GM04504 (cell line): ENCODE measurements around the gene MLEC.

Experiments
- DNase-seq: peaks from one replicate; pipeline ENCODE4 v3.0.0-alpha.2; 2012; ENCODE audit warnings: low read depth

Gene MLEC

DNA sequence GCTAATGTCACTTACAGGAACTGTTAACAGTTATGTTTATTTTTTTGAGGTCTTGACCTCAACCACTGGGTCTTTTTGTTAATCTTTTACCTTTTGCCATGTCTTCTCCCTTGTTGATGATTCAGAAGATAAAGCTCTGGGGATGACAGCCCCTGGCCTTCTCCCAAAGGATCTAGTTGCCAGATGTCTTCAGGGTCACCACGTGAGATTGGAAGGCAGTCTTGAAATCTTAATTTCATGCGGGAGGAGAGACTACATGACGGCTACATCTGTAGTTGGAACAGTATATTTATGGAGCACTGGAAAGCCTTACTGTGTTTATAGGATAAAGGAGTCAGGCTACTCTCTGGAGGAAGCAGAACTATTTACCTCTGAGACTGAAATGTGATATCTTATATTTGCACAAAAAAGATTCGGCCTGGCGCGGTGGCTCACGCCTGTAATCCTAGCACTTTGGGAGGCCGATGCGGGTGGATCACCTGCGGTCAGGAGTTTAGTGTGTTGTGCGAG, 5.6 kb downstream of the MLEC start:
- no peak for DNase-seq

GRCh38 chr12:120693848-120694247, 6.9 kb downstream of the MLEC start:
- DNase-seq = no peak

DNA sequence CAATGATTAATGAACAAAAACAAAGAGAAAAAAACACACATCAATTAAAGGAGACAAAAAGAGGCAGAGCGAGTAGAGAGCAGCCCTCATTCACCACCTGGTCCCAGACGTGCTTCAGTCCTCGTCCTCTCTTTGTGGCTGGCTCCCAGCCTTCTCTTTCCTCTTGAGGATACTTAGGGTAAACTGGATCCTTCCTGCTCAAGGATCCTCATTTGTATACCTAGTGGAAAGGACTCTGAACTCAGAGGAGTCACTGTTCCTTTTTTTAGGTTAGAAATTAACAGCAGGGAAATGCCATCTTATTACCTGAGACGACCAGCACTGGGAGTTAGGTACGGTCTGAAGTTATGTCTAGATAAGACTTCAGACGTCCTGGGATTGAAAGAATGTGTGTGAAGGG, 9.7 kb downstream of the MLEC start:
- no peak for DNase-seq

DNA sequence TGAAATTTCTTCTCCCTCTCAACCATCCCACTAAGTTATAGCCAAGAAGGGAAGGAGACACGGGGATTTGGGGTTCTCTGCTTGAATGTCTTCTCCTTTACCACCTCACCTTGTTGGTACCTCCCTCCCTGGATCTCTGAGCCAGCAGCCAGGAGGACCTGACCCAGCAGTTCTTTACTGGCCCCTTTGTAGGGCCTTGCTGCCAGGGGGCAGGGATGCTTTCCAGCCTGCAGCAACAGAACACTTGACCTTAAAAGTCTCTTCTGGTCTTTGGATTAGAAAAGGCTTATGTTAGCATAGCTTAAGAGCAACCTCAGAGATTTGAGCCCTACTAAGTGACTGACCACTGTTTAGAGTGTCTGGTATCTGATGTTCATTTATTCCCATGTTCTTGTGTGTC, 10.4 kb downstream of the MLEC start:
- DNase-seq = no peak

DNA sequence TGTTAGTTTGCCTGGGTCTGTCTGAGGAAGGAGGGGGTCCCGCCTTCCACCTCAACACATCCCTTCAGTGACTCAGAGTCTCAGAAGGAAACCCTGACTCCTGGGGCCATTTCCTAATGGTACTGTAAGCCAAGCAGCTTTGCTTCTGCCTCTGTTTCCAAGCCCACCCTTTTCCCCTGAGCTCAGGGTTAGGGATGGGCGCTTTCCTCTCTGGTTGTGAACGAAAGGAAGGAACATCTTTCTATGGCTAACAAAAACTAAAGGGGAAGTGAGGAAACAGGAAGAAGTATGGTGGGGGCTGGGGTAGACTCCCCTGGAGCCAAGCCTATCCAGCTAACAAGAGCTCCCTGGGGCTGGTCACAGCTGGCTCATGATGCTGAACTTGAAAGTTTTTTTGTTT, 11.7 kb downstream of the MLEC start:
- DNase-seq = no peak

GRCh38 chr12:120699553-120699952, 12.6 kb downstream of the MLEC start:
- no peak for DNase-seq

DNA sequence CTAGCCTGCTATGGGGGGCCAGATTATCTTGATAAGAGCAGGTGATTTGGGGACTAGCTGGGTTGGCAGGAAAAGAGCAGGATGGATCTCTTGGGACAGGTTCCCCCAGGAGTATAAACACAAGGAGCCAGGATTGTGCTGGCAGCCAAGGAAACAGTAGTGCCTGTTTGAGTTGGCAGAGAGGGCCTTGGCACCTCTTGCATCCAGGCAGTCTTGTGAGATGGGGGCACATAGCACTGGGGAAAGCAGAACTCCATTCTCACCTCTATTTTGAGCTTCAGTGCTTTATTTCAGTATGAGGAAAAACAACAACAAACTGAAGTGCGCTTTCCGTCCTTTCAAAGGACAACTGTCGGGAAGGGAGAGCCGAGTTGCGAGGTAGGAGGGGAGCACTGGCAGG, 13.9 kb downstream of the MLEC start:
- no peak for DNase-seq

- DNase-seq = no peak
Observed at GRCh38 chr12:120702637-120703036, 15.7 kb downstream of the MLEC start.

GRCh38 chr12:120703311-120703942, 16.5 kb downstream of the MLEC start:
- DNase-seq = no peak

GRCh38 chr12:120705618-120706017, 18.7 kb downstream of the MLEC start:
- no peak for DNase-seq

- DNase-seq = no peak
Observed at GRCh38 chr12:120706029-120706428, 19.1 kb downstream of the MLEC start.

DNA sequence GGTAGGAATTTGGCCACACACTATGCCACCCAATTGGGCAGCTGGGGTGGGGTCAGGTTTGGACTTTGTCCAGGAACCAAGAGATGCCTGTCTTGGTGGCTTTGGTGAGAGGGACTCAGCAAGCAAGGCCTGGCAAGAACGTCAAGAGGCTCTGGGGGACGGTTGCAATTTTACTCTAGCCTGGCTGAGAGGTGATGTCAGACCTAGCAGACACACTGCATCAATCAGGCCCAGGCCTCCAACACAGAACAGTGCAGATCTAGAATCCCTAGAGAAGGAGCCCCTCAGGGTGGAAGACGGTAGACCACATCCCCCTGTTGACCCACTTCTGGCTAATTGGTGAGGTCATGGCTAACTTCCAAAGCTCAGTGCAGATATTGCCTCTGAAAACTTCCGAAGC, 21.7 kb downstream of the MLEC start:
- no peak for DNase-seq

DNA sequence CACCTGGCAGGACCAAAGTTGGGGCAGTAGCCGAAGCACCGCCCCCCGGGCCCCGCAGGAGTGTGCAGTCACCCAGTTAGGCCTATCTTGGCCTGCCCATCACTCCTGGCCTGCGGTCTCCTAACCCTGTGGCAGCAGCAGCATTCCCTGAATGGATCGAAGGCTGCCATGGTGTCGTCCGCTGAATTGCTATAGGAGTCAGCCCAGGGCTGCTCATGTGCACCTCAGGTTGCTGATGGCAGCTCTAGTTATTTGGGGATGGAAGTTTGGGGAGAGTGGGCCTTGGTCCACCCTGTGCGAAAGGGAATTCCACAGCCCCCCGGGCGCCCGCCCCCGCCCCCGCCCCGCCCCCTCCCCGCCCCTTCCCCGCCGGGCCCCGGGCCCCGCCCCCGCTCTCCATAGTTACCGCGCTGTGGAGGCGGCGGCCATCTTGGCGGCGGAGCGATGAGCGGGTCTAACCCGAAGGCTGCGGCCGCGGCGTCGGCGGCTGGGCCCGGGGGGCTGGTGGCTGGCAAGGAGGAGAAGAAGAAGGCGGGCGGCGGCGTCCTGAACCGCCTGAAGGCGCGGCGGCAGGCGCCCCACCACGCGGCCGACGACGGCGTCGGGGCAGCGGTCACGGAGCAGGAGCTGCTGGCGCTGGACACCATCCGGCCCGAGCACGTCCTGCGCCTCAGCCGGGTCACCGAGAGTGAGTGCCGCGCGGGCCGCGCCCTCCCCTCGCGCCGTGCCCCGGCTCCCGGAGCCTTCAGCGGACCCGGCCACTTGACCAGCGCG, 23.3 kb downstream of the MLEC start, which contains the start of gene UNC119B:
Gene UNC119B, plus strand, starts transcription at position 428 of the 774 bp plus-strand sequence. Its CDS starts 17 bp downstream, at position 445.
- DNase-seq = no peak

GRCh38 chr12:120710805-120711296, 23.9 kb downstream of the MLEC start:
- no peak for DNase-seq

- no peak for DNase-seq
Observed at GRCh38 chr12:120711411-120711810, 24.5 kb downstream of the MLEC start.

DNA sequence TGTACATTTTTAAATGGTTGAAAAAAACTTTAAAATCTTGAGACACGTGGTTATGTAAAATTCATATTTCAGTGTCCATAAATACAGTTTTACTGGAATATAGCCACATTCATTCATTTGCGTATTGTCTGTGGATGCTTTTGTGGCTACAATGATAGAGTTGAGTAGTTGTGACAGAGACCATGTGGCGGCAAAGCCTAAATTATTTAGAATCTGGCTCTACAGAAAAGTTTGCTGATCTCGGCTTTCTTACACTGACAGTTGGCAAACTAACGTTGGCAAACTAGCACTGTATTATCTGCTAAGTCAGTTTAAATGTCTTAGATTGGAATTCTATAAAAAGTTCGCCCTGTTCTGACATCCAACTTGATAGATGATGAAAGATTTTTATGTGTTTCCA, 25.7 kb downstream of the MLEC start:
- DNase-seq = no peak

DNA sequence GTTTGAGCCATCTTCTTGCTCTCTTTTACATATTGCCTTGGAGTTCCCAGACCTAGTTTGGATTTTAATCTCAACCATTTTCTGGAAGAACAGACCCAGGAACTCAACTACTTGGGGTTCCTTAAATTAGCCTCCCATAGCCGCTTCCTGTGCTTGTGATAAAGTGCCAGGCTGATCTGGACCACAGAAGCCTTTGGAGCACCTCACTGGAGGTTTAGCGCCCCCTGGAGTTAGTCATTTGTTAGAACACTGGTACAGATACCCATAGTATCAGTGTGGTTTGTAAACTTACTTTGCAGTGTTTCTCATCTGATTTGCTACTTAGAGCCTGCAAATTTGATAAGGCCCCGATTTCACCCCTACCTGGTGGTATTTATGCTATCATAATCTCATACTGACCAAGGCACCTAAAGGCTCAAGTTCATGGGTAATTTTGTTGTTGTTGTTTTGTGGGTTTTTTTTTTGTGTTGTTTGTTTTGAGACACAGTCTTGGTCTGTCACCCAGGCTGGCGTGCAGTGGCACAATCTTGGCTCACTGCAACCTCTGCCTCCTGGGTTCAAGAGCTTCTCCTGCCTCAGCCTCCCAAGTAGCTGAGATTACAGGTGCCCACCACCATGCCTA, 27.0 kb downstream of the MLEC start:
- DNase-seq = peak; percentile 56

DNA sequence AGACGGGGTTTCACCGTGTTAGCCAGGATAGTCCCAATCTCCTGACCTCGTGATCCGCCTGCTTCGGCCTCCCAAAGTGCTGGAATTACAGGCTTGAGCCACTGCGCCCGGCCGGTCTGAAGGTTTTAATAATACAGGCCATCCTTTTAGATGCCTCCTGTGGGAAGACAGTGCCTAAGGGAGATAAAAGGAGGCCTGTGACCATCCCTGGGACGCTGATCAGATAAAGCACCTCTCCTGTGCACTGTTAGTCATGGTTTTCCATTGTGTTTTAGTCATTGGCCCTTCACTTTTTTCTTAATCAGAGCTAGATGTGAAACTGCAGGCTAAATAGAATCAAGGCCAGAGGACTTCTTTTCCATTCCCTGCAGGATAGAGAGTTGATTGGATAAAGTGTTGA, 31.1 kb downstream of the MLEC start:
- no peak for DNase-seq

DNA sequence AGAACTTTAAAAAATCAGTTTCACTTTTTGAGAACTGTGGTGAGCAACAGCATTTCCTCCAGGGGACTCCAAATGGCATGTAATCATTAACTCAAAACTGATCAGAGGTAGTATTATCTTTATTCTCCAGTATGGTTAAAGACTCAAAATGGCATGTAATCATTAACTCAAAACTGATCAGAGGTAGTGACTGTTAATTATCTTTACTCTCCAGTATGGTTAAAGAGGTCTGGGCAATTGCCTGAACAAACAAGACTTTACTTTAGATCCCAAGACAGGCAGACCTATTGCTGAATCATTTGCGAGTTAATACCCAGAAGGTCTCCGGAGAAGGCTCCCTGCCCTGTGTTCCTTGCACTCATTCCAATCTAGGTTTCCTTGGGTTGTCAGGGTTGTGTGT, 32.1 kb downstream of the MLEC start:
- DNase-seq = no peak

- DNase-seq = no peak
Observed at GRCh38 chr12:120719496-120720233, 32.7 kb downstream of the MLEC start.

DNA sequence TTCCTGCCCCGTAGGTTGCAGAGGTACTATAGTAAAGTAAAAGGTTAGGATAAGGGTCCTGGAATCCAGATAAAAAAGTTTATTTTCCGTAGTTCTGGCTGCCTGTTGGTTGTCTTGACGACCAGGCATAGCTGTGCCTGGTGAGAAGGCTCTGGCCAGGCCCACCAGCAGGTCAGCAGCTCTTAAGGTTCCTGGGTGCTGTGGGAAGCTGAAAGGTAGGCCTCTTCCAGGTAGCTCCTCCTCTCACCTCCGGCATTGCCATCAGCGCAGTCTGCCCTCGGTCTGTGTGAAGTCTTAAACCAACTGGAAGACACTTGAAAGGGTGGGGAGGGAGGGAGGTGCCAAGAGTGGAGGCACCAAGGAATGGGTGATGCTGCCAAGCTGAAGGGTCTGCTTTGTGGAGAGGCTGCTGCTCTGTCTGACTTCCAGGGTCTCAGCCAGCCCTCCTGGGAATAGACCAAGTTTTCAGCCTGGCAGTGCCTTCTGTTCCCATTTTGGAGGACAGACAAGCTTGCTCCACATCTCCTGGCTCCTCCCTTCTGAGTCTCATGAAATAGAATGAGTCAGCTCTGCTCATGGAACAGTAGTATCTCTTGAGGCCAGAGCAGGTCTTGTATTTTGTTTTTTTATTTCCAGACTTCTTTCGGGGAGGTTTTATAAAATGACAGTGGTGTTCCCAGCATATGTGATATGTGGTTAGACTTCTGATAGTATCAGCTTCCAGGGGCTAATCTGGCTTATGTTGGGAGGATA, 33.5 kb downstream of the MLEC start:
- peak; percentile 38 for DNase-seq
